ENCODE data around the gene VPS37D. TPM values are rescaled to one million over a fixed set of nuclear protein-coding genes. Genes with fewer than 3 reads are reported as not detected.
"Not testable (repeated sequence)": the region's sequence is repeated elsewhere in the genome, so short reads cannot be mapped to it uniquely, and the experiment has no call there.

VPS37D gene, protein sequence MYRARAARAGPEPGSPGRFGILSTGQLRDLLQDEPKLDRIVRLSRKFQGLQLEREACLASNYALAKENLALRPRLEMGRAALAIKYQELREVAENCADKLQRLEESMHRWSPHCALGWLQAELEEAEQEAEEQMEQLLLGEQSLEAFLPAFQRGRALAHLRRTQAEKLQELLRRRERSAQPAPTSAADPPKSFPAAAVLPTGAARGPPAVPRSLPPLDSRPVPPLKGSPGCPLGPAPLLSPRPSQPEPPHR
- polyA plus RNA-seq: 4.5 TPM
- long read RNA-seq, donor 1, partial matches to known transcripts: 0 of 1 reads
- long read RNA-seq, donor 1, other reads (novel, unspliced or antisense): 0 of 1 reads
- long read RNA-seq, donor 2: 0 reads
- long read RNA-seq, donor 3, partial matches to known transcripts: 0 of 2 reads
- long read RNA-seq, donor 3, other reads (novel, unspliced or antisense): 0 of 2 reads
- long read RNA-seq, donor 4: 0 reads
- long read RNA-seq, donor 5, transcript VPS37D-201 (4 exons, 1,624 nt): major isoform, 6 of 6 reads
- long read RNA-seq, donor 5, partial matches to known transcripts: 0 of 6 reads
- long read RNA-seq, donor 5, other reads (novel, unspliced or antisense): 0 of 6 reads
- long read RNA-seq, donor 6, transcript VPS37D-201 (4 exons, 1,624 nt): major isoform, 5 of 5 reads
- long read RNA-seq, donor 6, partial matches to known transcripts: 0 of 5 reads
- long read RNA-seq, donor 6, other reads (novel, unspliced or antisense): 0 of 5 reads
- long read RNA-seq, donor 7, partial matches to known transcripts: 0 of 1 reads
- long read RNA-seq, donor 7, other reads (novel, unspliced or antisense): 0 of 1 reads
- long read RNA-seq, donor 8, transcript VPS37D-201 (4 exons, 1,624 nt): major isoform, 5 of 5 reads
- long read RNA-seq, donor 8, partial matches to known transcripts: 0 of 5 reads
- long read RNA-seq, donor 8, other reads (novel, unspliced or antisense): 0 of 5 reads
- long read RNA-seq, donor 9, partial matches to known transcripts: 0 of 2 reads
- long read RNA-seq, donor 9, other reads (novel, unspliced or antisense): 0 of 2 reads
- long read RNA-seq, donor 10, partial matches to known transcripts: 0 of 4 reads
- long read RNA-seq, donor 10, other reads (novel, unspliced or antisense): 0 of 4 reads
- long read RNA-seq, donor 11: 0 reads

DNA sequence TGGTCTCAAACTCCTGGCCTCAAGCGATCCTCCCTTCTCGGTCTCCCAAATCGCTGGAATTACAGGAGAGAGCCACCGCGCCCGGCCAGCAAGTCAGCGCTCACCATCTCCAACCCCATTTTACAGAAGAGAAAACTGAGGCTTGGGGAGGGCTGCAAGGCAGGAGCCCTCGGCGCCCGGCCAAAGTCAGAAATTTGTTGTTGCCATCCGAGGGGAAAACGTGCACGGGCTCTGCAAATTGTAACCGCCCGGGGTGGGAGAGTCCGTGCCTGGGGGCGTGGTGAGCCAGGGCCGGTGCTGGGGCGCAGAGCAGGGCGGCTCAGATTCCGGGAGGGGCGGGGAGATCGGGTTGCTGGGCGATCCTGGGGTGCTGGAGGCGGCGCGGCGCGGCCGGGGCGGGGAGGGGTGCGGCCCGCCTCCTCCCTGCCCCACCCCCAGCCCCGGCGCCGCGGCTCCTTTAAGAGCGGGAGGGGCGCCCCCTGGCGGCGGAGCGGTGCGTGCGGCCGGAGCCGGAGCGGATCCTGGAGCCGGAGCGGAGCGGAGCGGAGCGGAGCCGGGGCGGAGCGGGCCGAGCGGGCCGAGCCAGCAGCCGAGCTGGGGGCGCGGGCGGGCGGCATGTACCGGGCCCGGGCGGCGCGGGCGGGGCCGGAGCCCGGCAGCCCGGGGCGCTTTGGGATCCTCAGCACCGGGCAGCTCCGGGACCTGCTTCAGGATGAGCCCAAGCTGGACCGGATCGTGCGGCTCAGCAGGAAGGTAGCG lies at the start of gene VPS37D:
VPS37D (plus strand) TSS at position 488 of the 759 bp plus-strand sequence; CDS start at position 616, 128 bp downstream.
- H3K4me1 ChIP-seq (ENCODE audit: control insufficient read depth, insufficient read depth, low read length): peaks cover 21% of the 10 kb centered on the region
- no peak within 1 kb of the TSS for H3K27ac ChIP-seq (ENCODE audit: low read length)
- no peaks in the 10 kb centered on the region for H3K27me3 ChIP-seq (ENCODE audit: control insufficient read depth, insufficient read depth, low read length)
- peaks cover 3% of the 10 kb centered on the region for H3K9me3 ChIP-seq (ENCODE audit: control insufficient read depth, low read depth, low read length)
- peak within 1 kb of the TSS; percentile 81 for H3K4me3 ChIP-seq (ENCODE audit: low read length)
- DNase-seq: peak; percentile 88 to 94
- H3K36me3 ChIP-seq (ENCODE audit: control insufficient read depth, insufficient read depth, low read length): peaks cover 2% of the 10 kb centered on the region
- WGBS (ENCODE audit: insufficient coverage, low lambda C conversion rate): no CpG with 5 or more reads among the region's 79 CpGs

DNA sequence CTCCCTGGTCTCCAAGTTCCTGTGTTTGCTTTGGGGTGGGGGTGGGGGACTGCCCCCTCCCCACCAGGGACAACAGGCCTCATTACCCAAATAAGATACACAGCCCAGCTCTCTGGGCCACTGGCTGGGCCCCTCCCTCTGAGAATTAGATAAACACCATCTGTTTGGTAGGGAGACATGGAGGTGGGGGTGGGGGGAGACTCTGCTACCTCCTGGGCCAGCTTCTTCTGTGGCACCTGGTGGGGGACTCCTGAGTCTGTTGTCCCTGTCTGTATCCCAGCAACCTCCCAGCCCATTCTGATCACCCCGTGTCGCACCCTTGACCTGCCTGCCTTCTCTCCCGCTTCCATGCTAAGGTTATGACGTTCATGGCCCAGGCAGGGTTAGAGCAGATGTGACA lies 49.1 kb upstream of the VPS37D start:
- DNase-seq: peak in 1 of 2 donors; percentile 30
- peaks cover 24% of the 10 kb centered on the region for H3K4me1 ChIP-seq (ENCODE audit: control insufficient read depth, insufficient read depth, low read length)
- no peak overlapping the region for H3K27ac ChIP-seq (ENCODE audit: low read length)
- peaks cover 10% of the 10 kb centered on the region for H3K27me3 ChIP-seq (ENCODE audit: control insufficient read depth, insufficient read depth, low read length)
- WGBS (ENCODE audit: insufficient coverage, low lambda C conversion rate): no CpG with 5 or more reads among the region's 4 CpGs
- peaks cover 4% of the 10 kb centered on the region for H3K9me3 ChIP-seq (ENCODE audit: control insufficient read depth, low read depth, low read length)
- no peak overlapping the region for H3K4me3 ChIP-seq (ENCODE audit: low read length)
- peaks cover 17% of the 10 kb centered on the region for H3K36me3 ChIP-seq (ENCODE audit: control insufficient read depth, insufficient read depth, low read length)

DNA sequence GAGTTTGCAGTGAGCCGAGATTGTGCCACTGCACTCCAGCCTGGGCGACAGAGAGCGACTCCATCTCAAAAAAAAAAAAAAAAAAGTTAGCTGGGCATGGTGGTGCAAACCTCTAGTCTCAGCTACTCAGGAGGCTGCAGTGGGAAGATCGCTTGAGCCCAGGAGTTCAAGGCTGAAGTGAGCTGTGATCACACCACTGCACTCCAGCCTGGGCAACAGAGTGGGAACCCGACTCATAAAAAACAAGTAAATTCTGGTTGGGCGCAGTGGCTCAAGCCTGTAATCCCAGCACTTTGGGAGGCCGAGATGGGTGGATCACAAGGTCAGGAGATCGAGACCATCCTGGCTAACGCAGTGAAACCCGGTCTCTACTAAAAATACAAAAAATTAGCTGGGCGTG lies 48.2 kb upstream of the VPS37D start:
- DNase-seq; H3K27ac ChIP-seq (ENCODE audit: low read length); H3K4me3 ChIP-seq (ENCODE audit: low read length); H3K9me3 ChIP-seq (ENCODE audit: control insufficient read depth, low read depth, low read length): not testable (repeated sequence)
- peaks cover 16% of the 10 kb centered on the region for H3K4me1 ChIP-seq (ENCODE audit: control insufficient read depth, insufficient read depth, low read length)
- H3K36me3 ChIP-seq (ENCODE audit: control insufficient read depth, insufficient read depth, low read length): peaks cover 15% of the 10 kb centered on the region
- WGBS (ENCODE audit: insufficient coverage, low lambda C conversion rate): no CpG with 5 or more reads among the region's 11 CpGs
- H3K27me3 ChIP-seq (ENCODE audit: control insufficient read depth, insufficient read depth, low read length): peaks cover 17% of the 10 kb centered on the region

DNA sequence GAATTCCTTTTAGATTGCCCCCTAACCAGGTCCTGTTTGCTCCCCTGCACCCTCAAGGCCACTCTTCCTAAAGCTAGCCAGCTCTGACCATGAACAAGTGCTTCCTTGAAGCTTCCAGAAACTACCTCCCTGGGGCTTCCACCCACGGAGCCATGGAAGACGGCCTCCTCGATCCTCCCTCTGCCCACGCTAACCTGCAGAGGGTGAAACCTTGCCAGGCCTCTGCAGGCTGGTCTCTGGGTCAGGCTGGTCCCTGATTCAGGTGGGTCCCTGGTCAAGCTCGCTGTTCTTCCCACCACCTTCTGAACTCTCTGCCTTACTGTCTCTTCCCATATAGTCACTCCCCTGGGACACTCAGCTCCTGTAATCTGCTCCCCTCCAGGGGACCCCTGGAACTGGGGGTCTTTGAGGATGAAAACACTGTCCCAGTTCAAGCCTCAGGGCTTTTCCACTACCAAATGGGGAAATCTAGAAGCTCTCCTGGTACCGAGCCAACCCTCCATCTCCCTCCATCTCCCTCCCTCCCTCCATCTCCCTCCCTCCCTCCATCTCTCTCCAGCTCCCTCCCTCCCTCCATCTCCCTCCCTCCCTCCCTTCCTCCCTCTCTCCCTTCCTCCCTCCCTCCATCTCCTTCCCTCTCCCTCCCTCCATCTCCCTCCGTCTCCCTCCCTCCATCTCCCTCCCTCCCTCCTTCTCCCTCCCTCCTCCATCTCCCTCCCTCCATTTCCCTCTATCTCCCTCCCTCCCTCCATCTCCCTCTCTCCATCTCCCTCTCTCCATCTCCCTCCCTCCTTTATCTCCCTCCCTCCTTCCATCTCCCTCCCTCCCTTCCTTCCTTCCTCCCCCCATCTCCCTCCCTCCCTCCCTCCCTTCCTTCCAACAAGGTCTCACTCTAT lies 46.2 kb upstream of the VPS37D start:
- peaks cover 12% of the 10 kb centered on the region for H3K4me1 ChIP-seq (ENCODE audit: control insufficient read depth, insufficient read depth, low read length)
- no peak overlapping the region for H3K27ac ChIP-seq (ENCODE audit: low read length)
- DNase-seq: no peak
- H3K9me3 ChIP-seq (ENCODE audit: control insufficient read depth, low read depth, low read length): peaks cover 4% of the 10 kb centered on the region
- H3K36me3 ChIP-seq (ENCODE audit: control insufficient read depth, insufficient read depth, low read length): peaks cover 8% of the 10 kb centered on the region
- peaks cover 28% of the 10 kb centered on the region for H3K27me3 ChIP-seq (ENCODE audit: control insufficient read depth, insufficient read depth, low read length)
- no peak overlapping the region for H3K4me3 ChIP-seq (ENCODE audit: low read length)
- WGBS (ENCODE audit: insufficient coverage, low lambda C conversion rate): 67% methylated on average over 1 of the region's 7 CpGs

DNA sequence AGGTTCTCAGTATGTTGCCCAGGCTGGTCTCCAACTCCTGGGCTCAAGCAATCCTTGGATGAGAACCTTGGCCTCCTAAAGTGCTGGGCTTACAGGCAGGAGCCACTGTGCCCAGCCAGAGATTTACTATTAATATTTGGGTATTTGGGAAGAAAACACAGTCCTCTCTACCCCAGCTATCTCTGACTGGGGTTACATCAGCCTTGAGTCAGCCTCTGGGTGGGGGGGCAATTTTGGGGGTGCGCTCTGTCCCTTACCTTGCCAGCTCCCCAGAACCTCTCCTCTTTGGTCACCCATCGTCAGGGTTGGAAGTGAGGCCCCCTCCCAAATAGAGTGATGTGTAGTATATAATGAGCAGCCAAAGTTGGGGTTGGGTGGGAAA lies 45.1 kb upstream of the VPS37D start:
- Histone ChIP-seq H3K4me3 (ENCODE audit: low read length) (peak overlapping the region; percentile 65), H3K4me1 (ENCODE audit: control insufficient read depth, insufficient read depth, low read length) (peaks cover 12% of the 10 kb centered on the region), H3K27me3 (ENCODE audit: control insufficient read depth, insufficient read depth, low read length) (peaks cover 29% of the 10 kb centered on the region), H3K9me3 (ENCODE audit: control insufficient read depth, low read depth, low read length) (peaks cover 4% of the 10 kb centered on the region), H3K36me3 (ENCODE audit: control insufficient read depth, insufficient read depth, low read length) (peaks cover 4% of the 10 kb centered on the region), H3K27ac (ENCODE audit: low read length) (no peak overlapping the region)
- no CpG with 5 or more reads among the region's 2 CpGs for WGBS (ENCODE audit: insufficient coverage, low lambda C conversion rate)
- no peak for DNase-seq

DNA sequence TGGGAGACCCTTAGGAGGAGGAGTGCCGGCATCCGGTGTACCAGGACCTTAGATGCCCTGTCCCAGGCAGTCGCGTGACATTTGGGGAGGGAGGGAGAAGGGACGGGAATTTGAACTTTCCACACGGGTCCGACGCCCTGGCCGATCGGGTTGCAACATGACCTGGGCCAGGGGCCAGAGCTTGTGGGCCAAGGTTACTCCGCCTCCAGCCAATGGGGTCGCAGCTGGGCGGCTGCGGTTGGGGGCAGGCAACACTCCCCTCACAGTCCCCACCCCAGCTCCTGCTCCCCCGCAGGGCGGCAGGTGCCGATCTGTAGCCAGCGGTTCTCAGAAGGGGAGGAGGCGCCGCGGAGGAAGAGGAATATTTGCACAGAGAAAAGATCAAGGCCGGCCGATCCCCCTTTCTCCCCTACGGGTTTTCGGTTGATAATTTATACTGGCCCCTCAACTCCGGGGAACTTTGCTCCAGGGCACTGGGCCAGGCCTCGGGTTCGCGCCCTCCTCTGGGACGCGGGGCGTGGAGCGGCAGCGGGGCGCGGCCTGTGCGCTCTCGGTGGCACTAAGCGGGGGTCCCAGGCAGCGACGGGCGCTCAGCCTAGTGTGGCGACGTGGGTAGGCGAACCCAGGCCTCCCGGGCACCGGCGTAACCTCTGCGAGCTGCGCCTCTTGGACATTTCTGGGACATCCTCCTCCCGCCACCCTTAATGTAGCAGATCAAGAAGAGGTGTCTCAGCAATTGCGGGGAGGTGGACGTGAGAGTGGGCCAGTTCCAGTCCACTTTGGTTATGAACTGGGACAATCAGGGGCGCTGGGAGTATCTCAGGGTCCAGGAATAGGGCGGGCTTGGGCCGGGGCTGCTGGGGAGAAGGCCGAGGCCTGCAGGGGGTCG lies 44.5 kb upstream of the VPS37D start:
- peaks cover 29% of the 10 kb centered on the region for H3K27me3 ChIP-seq (ENCODE audit: control insufficient read depth, insufficient read depth, low read length)

DNA sequence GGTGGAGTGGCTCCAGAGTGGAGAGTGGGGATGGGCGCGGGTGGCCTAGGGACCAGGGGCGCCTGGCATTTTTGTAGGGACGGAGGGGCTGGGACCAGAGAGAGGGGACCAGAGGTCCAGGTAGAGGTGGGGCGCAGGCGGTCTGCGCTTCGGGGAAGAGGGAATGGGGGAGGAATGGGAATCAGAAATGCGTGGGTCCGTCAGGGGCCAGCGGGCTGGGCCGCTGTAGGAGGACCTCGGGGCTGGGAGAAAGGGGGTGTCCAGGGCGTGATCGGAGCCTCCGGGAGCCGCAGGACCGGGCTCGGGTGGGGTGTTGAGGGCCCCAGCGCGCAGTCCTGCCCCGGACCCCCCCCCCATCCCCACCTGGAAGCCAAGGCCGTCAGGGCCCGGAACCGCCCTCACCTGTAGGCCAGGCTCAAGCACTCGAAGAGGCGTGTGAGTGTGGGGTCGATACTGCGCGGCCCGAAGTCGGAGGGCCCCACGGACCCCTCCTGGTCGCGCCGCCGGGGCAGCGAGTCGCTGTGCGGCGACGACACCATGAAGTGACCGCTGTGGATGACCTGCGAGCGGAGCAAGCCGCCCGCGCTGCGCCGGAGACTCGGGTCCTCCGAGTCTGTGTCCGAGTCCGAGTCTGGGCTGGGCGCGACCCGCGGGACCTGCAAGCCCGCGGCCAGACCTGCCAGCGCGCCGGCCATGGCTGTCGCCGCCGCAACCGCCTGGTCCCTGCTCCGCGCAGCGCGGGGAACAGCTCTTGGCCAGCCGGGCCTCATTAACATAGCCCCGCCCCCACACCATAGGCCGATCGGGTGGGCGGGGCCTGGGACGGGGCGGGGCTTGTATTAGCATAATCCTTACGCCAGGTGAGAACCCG lies 43.6 kb upstream of the VPS37D start, which contains the start of gene MLXIPL:
MLXIPL (minus strand) TSS at position 725 of the 871 bp plus-strand sequence; CDS start at position 695, 30 bp downstream.
- no CpG with 5 or more reads among the region's 80 CpGs for WGBS (ENCODE audit: insufficient coverage, low lambda C conversion rate)
- Histone ChIP-seq H3K4me3 (ENCODE audit: low read length) (peak within 1 kb of the TSS; percentile 65), H3K9me3 (ENCODE audit: control insufficient read depth, low read depth, low read length) (peaks cover 4% of the 10 kb centered on the region), H3K4me1 (ENCODE audit: control insufficient read depth, insufficient read depth, low read length) (peaks cover 12% of the 10 kb centered on the region), H3K27me3 (ENCODE audit: control insufficient read depth, insufficient read depth, low read length) (peaks cover 29% of the 10 kb centered on the region), H3K36me3 (ENCODE audit: control insufficient read depth, insufficient read depth, low read length) (no peaks in the 10 kb centered on the region), H3K27ac (ENCODE audit: low read length) (peak within 1 kb of the TSS; percentile 67)
- peak; percentile 80 to 88 for DNase-seq

More for the DNA sequence above, 44.5 kb upstream of the VPS37D start:
- H3K4me3 ChIP-seq (ENCODE audit: low read length): peak overlapping the region; percentile 65
- H3K4me1 ChIP-seq (ENCODE audit: control insufficient read depth, insufficient read depth, low read length): peaks cover 12% of the 10 kb centered on the region
- DNase-seq: peak; percentile 34 to 77
- 10% methylated on average over 2 of the region's 58 CpGs for WGBS (ENCODE audit: insufficient coverage, low lambda C conversion rate)
- peak overlapping the region; percentile 67 for H3K27ac ChIP-seq (ENCODE audit: low read length)
- H3K36me3 ChIP-seq (ENCODE audit: control insufficient read depth, insufficient read depth, low read length): peaks cover 3% of the 10 kb centered on the region
- peaks cover 4% of the 10 kb centered on the region for H3K9me3 ChIP-seq (ENCODE audit: control insufficient read depth, low read depth, low read length)

DNA sequence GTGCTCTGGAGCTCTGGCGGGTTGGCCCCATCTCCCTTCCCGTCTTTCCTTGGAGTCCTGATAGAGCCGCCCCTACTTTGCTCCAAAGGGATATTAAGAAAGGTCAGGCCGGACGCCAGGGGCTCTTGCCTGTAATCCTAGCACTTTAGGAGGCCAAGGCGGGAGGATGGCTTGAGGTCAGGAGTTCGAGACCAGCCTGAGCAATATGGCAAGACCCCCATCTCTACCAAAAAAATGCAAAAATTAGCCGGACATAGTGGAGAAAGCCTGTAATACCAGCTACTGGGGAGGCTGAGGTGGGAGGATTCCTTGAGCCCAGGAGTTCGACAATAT lies 43.0 kb upstream of the VPS37D start:
- H3K27ac ChIP-seq (ENCODE audit: low read length): no peak overlapping the region
- H3K36me3 ChIP-seq (ENCODE audit: control insufficient read depth, insufficient read depth, low read length): no peaks in the 10 kb centered on the region
- H3K4me3 ChIP-seq (ENCODE audit: low read length): no peak overlapping the region
- no peak for DNase-seq
- H3K9me3 ChIP-seq (ENCODE audit: control insufficient read depth, low read depth, low read length): peaks cover 4% of the 10 kb centered on the region
- peaks cover 12% of the 10 kb centered on the region for H3K4me1 ChIP-seq (ENCODE audit: control insufficient read depth, insufficient read depth, low read length)
- WGBS (ENCODE audit: insufficient coverage, low lambda C conversion rate): no CpG with 5 or more reads among the region's 9 CpGs
- peaks cover 29% of the 10 kb centered on the region for H3K27me3 ChIP-seq (ENCODE audit: control insufficient read depth, insufficient read depth, low read length)

All from large intestine (tissue), 12 donors.